ENCODE measurements around the gene ANKRD16. TPM values are rescaled to one million over a fixed set of nuclear protein-coding genes. Genes with fewer than 3 reads are reported as not detected.

The ANKRD16 gene
- total and polyA plus RNA-seq, 2 of the 8 experiments (the other 6 are each of a cell fraction or from before 2014, with no cell fraction given), result 8.2 to 12.7 TPM

GRCh38 chr10:5896208-5897052, 6.7 kb upstream of the ANKRD16 start:
- H3K79me1 ChIP-seq (ENCODE audit: low read depth, low read length), result peaks cover 8% of the 10 kb centered on the region; the same call in 1 of the 2 replicates
- DNase-seq (ENCODE audit: low read depth in 1 of 2, low spot score in 2 of 2) (no peak), FAIRE-seq (no peak)
- H2BK5ac ChIP-seq (ENCODE audit: low read depth, low read length), result no peak overlapping the region
- H4K20me1 ChIP-seq (replicated peaks in 1 of 2; ENCODE audit: control insufficient read depth in 1 of 2, insufficient read depth in 2 of 2, low read length in 2 of 2), result peaks cover 16 to 18% of the 10 kb centered on the region in 2 experiments
- H3K27me3 ChIP-seq (replicated peaks in 1 of 4; ENCODE audit: control insufficient read depth in 3 of 4, extremely low read depth in 1 of 4, insufficient read depth in 3 of 4, low read length in 3 of 4), result no peaks in the 10 kb centered on the region; a peak in 1 of 7 replicates
- H3K4ac ChIP-seq (replicated peaks; ENCODE audit: insufficient read length, low read depth, low read length), result no peak overlapping the region
- no peak overlapping the region for H3K4me3 ChIP-seq (ENCODE audit: extremely low read depth in 1 of 4, insufficient read depth in 2 of 4, low read depth in 3 of 4, low read length in 4 of 4)
- no peak overlapping the region for H3K14ac ChIP-seq (ENCODE audit: insufficient read length)
- H3K27ac ChIP-seq (ENCODE audit: low read depth, low read length), result no peak overlapping the region
- H3K36me3 ChIP-seq (ENCODE audit: control insufficient read depth in 2 of 4, insufficient read depth in 4 of 4, low read length in 3 of 4), result peaks cover 0 to 29% (median 13%) of the 10 kb centered on the region in 4 experiments; a peak in 6 of 8 replicates
- no peak overlapping the region for H2AK5ac ChIP-seq (ENCODE audit: low read depth, low read length)
- H2BK20ac ChIP-seq (ENCODE audit: low read length), result no peak overlapping the region
- H4K91ac ChIP-seq (replicated peaks; ENCODE audit: insufficient read length, low read length), result no peak overlapping the region
- no peaks in the 10 kb centered on the region for H3K23me2 ChIP-seq (ENCODE audit: low read depth, low read length)
- H3K4me1 ChIP-seq (replicated peaks in 1 of 4; ENCODE audit: control insufficient read depth in 3 of 4, insufficient read depth in 4 of 4, low read length in 3 of 4), result peaks cover 0 to 5% (median 0%) of the 10 kb centered on the region in 4 experiments; a peak in 2 of 7 replicates
- 85% methylated on average over 5 of the region's 5 CpGs; no CpG with 5 or more reads in 1 of the 2 experiments for WGBS, 2 experiments (ENCODE audit: extremely low coverage in 1 of 2, insufficient coverage in 1 of 2, insufficient read length in 1 of 2, insufficient replicate concordance in 2 of 2, low coverage in 1 of 2, low lambda C conversion rate in 2 of 2, missing lambda C conversion rate in 1 of 2)
- H3K9me3 ChIP-seq (ENCODE audit: insufficient read depth in 2 of 2, low read depth in 1 of 2, low read length in 1 of 2), result no peaks in the 10 kb centered on the region
- no peak overlapping the region for H3K18ac ChIP-seq (ENCODE audit: extremely low read depth, low read length)
- H3K9ac ChIP-seq (replicated peaks in 1 of 4; ENCODE audit: extremely low read depth in 1 of 4, low read depth in 3 of 4, low read length in 3 of 4), result no peak overlapping the region
- ChIA-PET POLR2A (ENCODE audit: partially characterized antibody) (interaction anchor here (0.5 to 0.6 kb wide), 2 partner anchors 221 to 259 kb away, joined by 3 read pairs; no protein-coding TSS in a partner anchor), CTCF (ENCODE audit: partially characterized antibody) (no interaction called here)
- no peak overlapping the region for H4K8ac ChIP-seq (ENCODE audit: extremely low read depth, insufficient read depth, low read length)
- peaks cover 0 to 55% of the 10 kb centered on the region in 2 experiments; a peak in 3 of 4 replicates for H3K79me2 ChIP-seq (ENCODE audit: control insufficient read depth in 1 of 2, insufficient read depth in 2 of 2, low read length in 2 of 2)
- no peak overlapping the region for H2BK12ac ChIP-seq (ENCODE audit: low read depth, low read length)
- H3K4me2 ChIP-seq (ENCODE audit: insufficient read depth in 1 of 2, low read depth in 2 of 2, low read length in 2 of 2), result no peak overlapping the region
- H3K23ac ChIP-seq (ENCODE audit: insufficient read length), result no peak overlapping the region
- no peak overlapping the region for H2BK120ac ChIP-seq (replicated peaks; ENCODE audit: low read depth, low read length)
- H2AFZ ChIP-seq (ENCODE audit: low read length), result no peak overlapping the region
- no peak overlapping the region for H3K56ac ChIP-seq (replicated peaks; ENCODE audit: insufficient read length, low read depth, low read length)
- H4K5ac ChIP-seq (ENCODE audit: insufficient read length, low read depth, low read length), result no peak overlapping the region
- no peak overlapping the region for H2BK15ac ChIP-seq (ENCODE audit: low read length)
- TF ChIP-seq CHD1 (IDR thresholded peaks at IDR 0.05; ENCODE audit: low read depth, low read length) (no peak), SIN3A (conservative IDR thresholded peaks at IDR 0.05 in 1 of 2, IDR thresholded peaks at IDR 0.05 in 1 of 2; ENCODE audit: low read depth in 1 of 2, low read length in 2 of 2) (no peak), TBP (IDR thresholded peaks at IDR 0.05; ENCODE audit: low read depth, low read length) (no peak), FOSL1 (IDR thresholded peaks at IDR 0.05; ENCODE audit: insufficient read depth, low read depth, low read length) (no peak), JUN (IDR thresholded peaks at IDR 0.05; ENCODE audit: low read depth, low read length) (no peak), RXRA (IDR thresholded peaks at IDR 0.05; ENCODE audit: insufficient read depth, low read depth, low read length) (no peak), POU5F1 (IDR thresholded peaks at IDR 0.05; ENCODE audit: low read depth, low read length) (no peak), SP4 (IDR thresholded peaks at IDR 0.05; ENCODE audit: low read length) (no peak), KDM5A (IDR thresholded peaks at IDR 0.05; ENCODE audit: low read length) (no peak), BRCA1 (IDR thresholded peaks at IDR 0.05; ENCODE audit: low read depth, low read length) (no peak)
- TF ChIP-seq, protein P1, sequence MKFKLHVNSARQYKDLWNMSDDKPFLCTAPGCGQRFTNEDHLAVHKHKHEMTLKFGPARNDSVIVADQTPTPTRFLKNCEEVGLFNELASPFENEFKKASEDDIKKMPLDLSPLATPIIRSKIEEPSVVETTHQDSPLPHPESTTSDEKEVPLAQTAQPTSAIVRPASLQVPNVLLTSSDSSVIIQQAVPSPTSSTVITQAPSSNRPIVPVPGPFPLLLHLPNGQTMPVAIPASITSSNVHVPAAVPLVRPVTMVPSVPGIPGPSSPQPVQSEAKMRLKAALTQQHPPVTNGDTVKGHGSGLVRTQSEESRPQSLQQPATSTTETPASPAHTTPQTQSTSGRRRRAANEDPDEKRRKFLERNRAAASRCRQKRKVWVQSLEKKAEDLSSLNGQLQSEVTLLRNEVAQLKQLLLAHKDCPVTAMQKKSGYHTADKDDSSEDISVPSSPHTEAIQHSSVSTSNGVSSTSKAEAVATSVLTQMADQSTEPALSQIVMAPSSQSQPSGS (IDR thresholded peaks at IDR 0.05; ENCODE audit: low read length), result no peak
